NCI-H1048 (cell line): ENCODE measurements around the gene STT3B.

Experiments used
- DNase-seq: peaks from one replicate; lab custom pipeline; 2025; lab: John Stamatoyannopoulos, UW

The STT3B gene

DNA sequence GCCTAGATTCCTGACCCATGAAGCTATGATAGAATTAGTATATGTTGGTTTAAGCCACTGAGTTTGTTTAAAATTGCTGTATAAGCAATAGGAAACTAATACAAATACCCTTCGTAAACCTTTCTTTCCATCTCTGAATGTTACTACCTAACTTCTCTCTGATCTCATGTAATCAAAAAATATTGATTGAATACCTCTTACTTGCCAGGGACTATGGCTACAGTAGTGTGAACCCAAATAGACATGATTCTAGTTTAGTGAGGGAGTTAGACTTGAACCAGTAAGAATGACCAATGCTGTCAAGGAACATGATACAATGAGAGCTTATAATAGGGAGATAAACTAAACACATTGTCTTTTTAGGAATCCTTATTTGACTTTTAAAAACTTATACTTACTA lies 19.4 kb downstream of the STT3B start:
- DNase-seq = no peak

DNA sequence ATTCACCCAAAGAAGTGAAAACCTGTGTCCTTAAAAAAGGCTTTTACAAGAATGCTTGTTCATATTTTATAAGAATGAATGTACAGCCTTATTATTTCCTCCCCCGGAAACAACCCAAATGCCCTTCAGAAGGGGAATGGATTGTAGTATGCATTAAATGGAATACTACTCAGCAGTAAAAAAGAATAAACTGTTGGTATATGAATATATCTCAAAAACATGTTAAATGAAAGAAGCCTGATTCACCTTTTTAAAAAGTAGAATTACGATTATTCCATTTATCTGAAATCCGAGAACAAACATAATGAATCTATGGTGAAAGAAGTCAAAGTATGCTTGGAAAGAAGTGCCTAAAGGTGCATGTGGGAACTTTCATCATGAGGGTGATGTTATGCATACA lies 20.5 kb downstream of the STT3B start:
- no peak for DNase-seq

DNA sequence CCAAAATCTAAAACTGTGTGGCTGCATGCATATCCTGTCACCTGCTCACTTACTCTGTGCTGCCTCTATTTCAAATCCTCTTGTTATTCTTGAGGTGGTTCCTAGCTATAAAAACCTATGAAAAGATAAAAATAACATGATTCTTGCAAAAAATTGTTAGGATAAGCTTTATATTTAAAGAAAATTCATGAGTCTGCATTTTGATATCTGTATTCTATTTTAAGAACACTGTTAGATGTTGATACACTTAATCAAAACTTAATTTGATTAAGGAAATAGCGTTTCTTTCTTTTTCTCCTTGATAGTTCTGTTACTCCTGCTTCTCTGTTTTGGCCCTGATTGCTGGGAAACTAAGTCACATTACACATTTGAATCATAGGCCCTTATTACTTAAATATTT lies 22.5 kb downstream of the STT3B start:
- no peak for DNase-seq

DNA sequence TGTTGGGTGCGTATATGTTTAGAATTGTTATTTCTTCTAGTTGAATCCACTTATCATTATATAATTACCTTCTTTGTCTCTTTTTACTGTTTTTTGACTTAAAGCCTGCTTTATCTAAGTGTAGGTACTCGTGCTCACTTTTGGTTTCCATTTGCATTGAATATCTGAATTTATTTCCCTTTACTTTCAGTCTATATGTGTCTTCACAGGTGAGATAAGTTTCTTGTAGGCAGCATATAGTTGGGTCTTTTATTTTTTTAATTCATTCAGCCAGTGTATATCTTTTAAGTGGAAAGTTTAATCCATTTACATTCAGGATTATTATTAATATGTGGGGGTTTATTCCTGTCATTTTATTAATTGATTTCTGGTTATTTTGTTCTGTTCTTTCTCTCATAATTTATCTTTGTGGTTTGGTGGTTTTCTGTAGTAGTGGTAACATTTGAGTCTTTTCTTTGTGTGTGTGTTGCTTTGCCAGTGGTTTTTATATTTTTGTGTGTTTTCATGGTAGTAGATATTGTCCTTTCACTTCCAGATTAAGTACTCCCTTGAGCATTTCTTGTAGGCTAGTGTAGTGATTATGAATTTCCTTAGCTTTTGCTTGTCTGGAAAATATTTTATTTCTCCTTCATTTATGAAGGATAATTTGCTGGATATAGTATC lies 27.3 kb downstream of the STT3B start:
- DNase-seq = no peak

DNA sequence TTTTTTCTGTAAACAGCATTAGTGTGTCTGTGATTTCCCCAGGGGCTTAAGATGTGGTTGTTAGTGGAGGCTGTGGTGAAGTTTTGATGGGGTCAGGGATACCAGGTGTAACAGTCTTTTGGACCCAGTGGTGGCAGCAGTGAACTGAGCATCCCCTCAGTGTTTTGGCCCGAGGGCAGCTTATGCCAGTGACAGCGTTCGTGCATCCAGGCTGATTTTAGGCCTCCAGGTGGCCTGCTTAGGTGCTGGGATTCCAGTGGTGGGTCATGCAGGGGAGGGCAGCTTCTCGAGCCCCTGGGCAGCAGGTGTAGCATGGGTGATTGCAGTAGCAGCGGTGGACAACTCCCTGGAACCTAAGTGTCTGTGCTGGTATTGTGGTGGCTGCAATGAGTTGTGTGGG lies 29.2 kb downstream of the STT3B start:
- no peak for DNase-seq

DNA sequence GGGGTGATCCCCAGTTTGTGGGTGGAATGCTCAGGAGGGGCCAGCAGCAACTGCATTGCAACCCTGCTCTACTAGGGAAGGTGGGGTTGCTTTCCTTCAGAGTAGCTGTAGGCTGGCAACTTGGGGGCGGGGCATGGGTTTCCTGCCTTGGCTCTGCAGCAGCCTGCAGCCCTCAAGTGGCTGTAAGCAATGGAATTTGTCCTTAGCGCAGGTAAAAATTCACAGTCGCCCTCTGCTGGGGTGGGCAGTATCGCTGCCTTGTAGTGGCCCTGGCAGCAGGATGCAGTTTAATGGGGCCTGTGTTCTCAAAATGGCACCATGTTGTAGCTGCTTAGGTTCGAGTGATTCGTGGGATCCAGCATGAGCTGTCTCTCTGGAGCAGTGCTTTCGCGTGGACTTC lies 29.8 kb downstream of the STT3B start:
- DNase-seq = no peak

DNA sequence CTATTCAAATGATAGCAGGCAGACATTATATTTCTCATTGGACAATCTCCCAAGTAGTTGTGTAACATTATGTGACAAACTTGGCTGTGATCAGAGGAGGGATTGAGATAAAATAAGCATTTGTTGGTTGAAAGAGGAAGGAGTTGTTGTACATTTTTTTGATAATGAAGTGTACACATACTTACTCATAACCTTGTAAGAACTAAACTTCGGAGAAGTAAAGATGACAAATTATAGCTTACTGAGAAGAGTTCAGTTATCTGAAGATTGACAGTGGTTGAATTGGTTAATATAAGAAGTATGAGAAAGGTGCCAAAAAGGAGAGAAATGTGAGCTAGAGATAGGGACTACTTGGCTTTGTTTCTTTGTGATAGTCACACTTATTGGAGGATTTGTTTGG lies 32.6 kb downstream of the STT3B start:
- DNase-seq = no peak

DNA sequence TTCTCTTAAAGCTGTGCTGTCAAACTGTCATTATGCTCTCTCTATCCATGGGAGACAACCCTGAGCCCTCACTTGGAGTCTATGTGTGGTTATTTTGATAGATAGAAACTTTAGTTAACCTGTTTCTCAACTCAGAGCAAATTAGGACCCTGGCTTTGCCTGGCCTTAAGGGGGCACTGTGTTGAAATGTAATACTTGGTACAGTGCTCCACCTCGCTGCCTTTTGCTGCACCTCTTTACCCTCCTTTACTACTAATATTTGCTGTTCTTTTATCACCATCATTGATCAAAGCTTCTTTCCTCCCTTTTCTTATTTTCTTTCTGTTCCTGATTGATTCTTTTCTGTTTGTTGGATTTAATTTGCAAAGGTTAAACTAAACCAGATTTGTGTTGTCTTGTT lies 34.3 kb downstream of the STT3B start:
- DNase-seq = no peak

DNA sequence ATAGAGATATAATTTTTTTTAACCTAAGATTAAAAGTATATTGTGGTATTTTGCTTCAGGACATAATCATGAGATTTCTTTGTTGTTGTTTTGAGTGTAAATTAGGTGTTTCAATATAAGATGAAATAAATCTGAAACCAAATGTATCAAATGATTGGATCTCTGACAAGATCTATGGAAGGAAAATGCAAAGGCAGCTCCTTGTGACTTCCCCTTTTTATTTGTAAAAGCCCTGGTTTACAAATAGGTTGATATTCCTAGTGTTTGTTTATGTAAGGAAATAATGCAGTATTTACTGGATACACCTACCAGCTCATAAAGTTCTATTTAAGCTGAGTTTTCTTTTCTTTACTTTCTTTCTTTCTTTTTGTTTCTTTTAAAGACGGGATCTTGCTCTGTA lies 35.9 kb downstream of the STT3B start:
- DNase-seq = no peak

DNA sequence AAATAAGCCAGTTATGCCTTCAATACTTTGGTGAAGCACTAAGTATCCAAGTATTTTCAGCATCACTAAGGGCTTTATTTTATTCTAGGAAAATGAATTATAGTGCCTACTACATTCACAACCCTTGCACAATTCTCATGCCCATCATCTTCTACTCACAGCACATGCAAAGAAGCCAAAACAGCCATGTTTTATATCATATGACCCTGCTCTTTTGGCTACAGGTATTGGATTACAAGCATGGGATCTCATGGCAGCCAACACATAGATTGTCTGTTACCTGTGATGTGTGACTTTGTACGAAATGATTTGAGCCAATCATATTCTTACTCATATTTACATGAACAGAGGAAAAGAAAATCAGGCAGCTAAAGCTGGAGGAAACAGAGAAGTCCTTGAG lies 38.6 kb downstream of the STT3B start:
- no peak for DNase-seq

DNA sequence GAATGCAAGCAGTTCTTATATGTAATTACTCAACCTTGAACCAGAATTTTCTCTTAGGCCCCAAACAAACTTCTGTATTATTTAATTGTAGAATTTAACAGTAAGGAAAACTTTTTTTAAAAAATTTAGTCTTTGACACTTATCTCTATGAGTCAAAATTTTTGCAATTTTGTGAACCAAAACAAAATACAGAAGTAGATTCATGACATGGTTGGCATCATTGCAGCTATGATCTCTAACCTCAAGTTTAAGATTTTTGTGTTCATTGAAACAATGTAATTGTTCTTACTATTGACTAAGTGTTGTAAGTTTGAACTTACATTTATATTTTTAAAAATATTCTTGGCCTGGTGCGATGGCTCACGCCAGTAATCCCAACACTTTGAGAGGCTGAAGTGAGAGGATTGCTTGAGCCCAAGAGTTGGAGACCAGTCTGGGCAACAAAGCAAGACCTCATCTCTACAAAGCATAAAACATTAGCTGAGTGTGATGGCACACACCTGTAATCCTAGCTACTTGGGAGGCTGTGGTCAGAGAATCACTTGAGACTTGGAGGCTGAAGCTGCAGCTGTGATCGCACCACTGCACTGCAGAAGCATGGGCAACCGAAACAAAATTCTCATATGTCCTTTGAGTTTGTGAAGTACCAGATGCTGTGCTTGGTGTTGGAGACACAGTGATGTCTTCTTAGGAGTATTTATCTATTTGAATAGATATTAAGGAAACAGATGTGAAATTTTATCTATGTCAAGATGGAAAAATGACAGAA lies 39.7 kb downstream of the STT3B start:
- DNase-seq = no peak

DNA sequence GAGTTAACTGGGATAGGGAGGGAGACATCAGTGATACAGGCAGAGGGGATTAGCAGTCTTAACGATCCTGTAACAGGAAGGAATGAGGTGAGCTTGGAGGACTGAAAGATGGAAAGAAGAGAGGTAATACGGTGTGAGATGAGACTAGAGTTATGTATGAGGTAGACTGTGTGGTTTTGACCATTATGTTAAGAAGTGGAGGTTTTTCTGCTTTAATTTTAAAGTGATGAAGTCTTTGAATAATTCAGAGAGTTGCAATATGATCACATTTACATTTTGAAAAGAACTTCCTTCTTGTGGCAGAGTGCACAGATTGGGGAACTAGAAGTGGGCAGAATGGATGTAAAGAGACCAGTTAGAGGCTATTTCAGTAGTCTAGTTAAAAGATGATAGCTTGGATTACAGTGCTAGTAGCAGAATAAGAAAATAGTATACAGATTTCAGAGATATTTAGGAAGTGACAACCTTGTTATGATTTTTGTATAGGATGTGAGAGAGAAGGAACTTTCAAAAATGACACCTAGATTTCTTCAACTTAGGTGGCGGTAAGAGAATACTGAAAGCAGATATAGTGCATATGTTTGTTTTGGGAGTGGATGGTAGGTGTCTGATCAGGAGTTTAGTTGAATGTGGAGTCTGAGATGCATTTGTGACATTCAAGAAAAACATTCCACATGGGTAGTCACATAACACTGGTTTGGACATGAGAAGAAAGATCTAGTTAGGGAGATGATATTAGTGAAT lies 40.5 kb downstream of the STT3B start:
- DNase-seq = no peak

DNA sequence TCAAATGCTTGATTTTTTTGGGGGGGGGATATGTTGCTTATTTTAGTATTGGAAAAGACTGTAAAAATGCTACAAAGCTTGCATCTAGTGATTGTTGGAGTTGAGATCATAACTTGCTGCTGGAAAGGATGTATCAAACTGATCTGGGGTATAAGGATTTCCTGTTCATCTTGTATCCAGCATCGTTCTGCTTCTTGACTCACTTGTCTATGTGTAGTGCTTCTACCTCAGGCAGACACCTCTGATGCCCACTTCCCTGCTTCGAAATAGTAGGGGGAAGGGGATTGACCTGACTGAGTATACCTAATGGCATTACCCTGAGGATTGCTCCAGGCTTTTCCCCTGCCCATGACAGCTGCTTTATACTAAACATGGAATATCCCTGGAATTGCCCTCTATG lies 42.7 kb downstream of the STT3B start:
- no peak for DNase-seq

DNA sequence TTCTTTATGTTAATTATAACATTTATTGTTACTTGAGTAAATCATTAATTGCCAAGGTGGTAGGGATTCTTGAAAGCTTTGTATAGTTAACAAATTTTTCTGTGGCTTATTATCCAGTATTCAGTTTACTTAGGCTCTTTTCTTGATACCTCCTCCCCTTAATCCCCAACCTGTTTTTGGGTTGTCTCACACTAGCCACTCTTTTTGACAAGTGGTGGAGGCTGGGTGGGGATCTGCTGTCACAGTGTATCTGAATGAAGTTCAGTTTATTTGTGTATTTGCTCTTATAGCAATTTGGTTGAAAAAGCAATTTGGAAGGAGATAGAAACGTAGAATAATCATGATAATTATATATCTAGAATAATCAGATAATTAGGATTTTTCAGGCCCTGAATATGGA lies 43.8 kb downstream of the STT3B start:
- DNase-seq = no peak

DNA sequence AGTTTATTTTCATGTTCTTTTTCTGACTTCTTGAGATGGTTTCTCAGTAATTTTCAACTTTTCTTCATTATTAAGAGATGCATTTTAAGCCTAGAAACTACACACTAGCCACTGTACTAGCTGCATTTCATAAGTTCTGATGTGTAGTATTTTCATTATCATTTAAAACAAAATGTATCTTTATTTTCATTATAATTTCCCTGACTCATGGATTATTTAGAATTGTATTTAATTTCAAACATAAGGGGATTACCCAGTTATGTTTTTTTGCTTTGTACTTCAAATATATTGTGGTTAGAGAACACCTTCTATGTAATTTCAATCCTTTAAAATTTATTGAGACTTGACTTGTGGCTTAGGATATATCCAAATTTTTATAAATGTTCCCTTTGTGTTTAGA lies 44.5 kb downstream of the STT3B start:
- DNase-seq = no peak

DNA sequence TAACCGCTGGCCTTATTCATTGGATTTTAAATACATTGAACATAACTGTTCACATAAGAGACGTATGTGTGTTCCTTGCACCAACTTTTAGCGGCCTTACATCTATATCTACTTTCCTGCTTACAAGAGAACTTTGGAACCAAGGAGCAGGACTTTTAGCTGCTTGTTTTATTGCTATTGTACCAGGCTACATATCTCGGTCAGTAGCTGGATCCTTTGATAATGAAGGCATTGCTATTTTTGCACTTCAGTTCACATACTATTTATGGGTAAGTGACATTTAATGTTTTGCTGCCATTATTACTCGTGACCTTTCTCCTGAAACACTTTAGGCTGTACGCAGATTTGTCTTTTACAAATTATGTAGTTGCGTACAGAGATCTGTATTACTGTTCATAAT lies 47.1 kb downstream of the STT3B start:
- DNase-seq = no peak

DNA sequence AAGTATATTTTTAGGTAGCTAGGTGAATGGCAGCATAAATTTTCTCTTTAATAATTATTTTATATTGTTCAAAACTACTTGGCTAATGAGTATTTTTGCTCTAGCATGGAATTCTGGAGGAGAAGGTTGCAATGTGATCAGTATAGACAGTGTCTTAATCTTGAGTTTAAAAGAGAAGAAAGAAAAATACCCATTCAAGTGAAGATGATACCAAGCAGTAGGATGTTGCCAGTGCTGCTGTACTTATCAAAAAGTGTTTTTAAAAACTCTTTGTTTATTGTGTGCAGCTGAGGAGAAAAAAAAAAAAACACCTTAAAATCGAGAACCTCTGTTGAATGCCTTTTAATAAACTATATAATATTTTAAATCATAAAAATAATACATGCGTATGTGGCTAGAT lies 47.9 kb downstream of the STT3B start:
- no peak for DNase-seq

DNA sequence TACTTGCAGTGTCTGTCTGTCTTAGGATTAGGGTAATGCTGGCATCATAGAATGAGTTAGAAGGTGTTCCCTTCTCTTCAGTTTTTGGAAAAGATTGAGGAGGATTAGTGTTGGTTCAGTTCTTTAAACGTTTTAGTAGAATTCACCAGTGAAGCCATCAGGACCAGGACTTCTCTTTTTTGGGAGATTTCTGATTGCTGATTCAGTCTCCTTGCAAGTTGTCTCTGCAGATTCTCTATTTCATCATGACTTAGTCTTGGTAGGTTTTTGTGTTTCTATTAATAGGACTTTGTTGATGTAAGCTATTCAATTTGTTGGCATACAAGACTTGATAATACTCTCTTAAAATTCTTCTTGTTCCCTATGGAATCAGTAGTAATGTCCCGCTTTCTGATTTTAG lies 48.9 kb downstream of the STT3B start:
- DNase-seq = no peak

DNA sequence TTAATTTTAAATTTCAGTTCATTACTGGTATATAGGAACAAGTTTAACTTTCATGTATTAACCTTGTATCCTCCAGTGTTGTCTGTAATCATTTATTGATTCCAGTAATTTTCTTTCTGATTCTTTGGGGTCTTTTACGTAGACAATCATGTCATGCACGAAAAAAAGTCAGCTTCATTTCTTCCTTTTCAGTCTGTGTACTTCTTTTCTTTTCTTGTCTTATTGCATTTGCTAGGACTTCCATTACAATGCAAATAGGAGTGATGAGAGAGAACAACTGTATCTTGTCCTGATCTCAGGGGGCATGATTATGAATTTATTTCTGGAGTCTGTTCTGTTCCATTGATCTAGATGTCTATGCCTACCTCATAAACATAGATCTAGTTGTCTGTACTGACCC lies 56.5 kb downstream of the STT3B start:
- DNase-seq = no peak

DNA sequence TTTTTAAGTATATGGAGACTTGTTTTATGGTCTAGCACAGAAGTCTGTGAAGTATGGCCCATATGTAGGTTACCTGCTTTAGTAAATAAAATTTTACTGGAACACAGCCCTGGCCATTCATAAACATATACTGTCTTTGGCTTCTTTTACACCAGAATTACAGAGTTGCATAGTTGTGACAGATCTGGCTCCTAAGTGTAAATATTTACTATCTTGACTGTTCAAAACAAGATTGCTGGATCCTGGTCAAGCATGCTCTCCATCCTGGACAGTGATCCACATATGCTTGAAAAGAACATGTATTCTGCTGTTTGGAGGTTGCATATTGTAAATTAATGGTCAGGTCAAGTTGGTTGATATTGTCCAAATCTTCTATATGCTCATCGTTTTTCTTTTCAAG lies 57.9 kb downstream of the STT3B start:
- DNase-seq = no peak

DNA sequence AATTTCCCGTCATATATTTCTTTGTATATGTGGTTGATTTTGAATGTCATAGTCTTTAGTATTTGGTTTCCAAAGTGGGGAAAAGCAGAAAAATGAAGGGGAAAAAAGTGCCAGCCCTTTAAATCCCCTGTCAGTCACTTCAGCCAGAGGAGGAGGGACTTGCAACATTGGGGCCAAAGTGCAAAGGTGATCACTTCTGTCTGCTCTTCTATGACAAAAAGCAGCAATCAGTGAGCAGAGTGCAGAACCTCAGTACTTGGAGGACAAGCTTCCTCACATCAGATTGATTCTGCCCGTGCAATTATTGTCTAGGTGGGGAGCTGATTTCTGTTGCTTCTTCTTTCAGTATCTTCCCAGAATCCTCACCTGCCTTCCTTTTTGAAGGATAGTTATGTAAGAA lies 60.0 kb downstream of the STT3B start:
- no peak for DNase-seq

DNA sequence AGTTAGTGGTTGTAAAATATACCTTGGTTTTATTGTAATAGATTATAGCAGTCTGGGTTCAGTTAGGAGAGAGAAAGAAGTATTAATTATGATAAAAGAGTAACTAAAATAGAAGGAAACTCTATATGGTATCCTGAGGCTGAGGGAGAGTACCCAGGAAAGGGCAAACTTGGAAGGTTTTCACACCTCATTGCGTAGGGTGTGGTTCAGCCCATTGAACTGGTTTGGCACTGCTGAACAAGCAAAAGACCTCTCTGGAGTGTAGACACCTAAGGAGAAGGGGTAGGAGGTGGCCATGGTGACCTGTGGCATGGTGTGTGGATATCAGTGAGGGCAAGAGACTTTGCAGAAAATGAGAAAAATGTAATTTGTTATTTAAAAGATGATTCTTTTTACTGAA lies 63.5 kb downstream of the STT3B start:
- no peak for DNase-seq

DNA sequence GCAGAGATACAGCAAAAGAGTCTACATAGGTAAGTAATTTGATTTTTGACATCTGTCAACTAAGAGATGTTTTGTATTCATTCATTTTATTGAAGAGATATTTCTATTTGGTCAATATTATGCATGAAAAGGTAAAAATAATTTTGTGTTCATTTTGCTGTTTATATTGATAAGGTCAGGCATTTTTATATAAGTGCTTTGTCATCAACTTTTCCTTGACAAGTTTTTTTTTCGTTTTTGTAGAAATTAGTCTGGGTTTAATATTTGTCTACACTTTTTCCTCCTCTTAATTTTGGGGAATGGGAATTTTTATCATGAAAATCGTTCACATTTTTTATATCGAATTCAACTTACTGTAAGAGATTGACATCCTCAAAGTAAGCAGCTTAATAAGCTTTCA lies 67.7 kb downstream of the STT3B start:
- DNase-seq = no peak
